GM11168 (cell line): ENCODE data around the gene ONECUT2.

ENCODE experiments used
- in situ Hi-C: fragments of 300-500 bp; cut with MboI; formaldehyde crosslinking; loops from one replicate; pipeline ENCODE4 v1.12.0; 2022; ENCODE audit warnings: low sequenced_read_pairs; ENCODE audit not compliant: unreplicated experiment

The ONECUT2 gene

GRCh38 chr18:57441071-57441794, 6.1 kb downstream of the ONECUT2 start:
- in situ Hi-C loops: loop anchor here (25.0 kb wide), 1 partner anchor 579 kb away; no protein-coding TSS in a partner anchor

- in situ Hi-C loops: loop anchor here (25.0 kb wide), 1 partner anchor 581 kb away; no protein-coding TSS in a partner anchor
Measured at GRCh38 chr18:57443247-57443646, 8.1 kb downstream of the ONECUT2 start.

- in situ Hi-C loops: loop anchor here (25.0 kb wide), 1 partner anchor 581 kb away; no protein-coding TSS in a partner anchor
Measured at GRCh38 chr18:57443702-57444101, 8.5 kb downstream of the ONECUT2 start.

DNA sequence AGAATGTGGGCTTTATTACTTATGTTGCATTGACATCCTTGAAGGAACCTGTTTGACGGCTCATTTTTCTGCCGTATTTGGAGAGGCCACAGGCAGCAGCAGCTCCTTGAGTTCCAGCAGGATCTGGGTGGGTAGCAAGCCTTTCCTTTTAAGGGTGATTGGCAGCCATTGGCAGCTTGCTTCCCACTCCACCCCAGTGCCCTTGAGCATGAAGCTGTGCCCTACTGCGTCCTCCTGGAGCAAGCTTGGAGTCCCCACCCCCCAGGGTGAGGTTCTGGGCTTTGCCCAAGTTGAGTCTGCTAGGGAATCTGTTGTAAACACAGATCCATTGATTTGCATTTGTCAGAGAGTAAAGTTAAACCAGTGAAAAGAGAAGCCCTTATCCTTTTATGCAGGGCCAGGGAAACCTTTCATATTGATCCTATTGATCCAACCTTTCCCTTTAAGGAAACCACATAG, 9.2 kb downstream of the ONECUT2 start:
- in situ Hi-C loops: loop anchor here (25.0 kb wide), 1 partner anchor 582 kb away; no protein-coding TSS in a partner anchor

DNA sequence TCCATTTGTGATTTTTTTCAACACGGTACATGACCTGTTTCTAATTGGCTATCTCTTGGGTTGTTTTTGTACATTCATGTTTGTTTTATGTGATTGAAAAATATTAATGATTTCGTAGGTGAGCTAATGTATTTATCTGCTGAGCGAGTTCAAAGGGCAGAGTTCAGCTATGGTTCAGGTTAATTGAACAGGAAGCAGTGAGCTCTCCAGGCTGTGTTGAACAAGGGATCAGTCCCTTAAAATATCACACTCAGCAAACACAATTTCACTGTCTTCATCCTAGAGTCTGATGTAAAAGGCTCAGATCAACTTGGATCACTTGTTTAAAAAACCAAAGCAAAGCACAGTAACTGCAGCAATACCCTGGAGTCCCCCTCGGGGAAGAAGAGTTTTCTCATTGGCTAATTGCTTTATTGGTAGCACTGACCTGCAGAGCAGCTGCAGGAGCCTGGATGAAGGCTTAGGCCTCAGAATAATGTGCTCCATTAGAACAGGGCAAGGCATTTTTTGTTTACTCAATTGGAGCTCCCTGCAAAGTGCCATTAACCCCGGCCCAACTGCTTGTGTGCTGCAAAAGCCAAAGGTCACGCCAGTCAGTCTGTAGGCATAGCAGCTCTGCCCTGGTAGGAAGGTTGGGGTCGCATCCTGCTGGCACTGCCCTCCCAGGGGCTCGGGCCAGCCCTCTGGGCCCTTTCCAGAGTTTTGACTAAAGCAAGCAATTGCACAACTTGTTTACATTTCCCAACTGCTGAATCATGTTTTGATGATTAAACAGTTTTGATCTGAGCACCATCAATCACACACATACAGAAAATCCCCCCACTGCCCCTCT, 10.5 kb downstream of the ONECUT2 start:
- in situ Hi-C loops: loop anchor here (25.0 kb wide), 1 partner anchor 583 kb away; no protein-coding TSS in a partner anchor

GRCh38 chr18:57446322-57446721, 11.1 kb downstream of the ONECUT2 start:
- in situ Hi-C loops: loop anchor here (25.0 kb wide), 1 partner anchor 584 kb away; no protein-coding TSS in a partner anchor

- in situ Hi-C loops: loop anchor here (25.0 kb wide), 1 partner anchor 585 kb away; no protein-coding TSS in a partner anchor
Measured at GRCh38 chr18:57447154-57447621, 12.0 kb downstream of the ONECUT2 start.

- in situ Hi-C loops: no loop called here
Measured at GRCh38 chr18:57455576-57456129, 20.5 kb downstream of the ONECUT2 start.

DNA sequence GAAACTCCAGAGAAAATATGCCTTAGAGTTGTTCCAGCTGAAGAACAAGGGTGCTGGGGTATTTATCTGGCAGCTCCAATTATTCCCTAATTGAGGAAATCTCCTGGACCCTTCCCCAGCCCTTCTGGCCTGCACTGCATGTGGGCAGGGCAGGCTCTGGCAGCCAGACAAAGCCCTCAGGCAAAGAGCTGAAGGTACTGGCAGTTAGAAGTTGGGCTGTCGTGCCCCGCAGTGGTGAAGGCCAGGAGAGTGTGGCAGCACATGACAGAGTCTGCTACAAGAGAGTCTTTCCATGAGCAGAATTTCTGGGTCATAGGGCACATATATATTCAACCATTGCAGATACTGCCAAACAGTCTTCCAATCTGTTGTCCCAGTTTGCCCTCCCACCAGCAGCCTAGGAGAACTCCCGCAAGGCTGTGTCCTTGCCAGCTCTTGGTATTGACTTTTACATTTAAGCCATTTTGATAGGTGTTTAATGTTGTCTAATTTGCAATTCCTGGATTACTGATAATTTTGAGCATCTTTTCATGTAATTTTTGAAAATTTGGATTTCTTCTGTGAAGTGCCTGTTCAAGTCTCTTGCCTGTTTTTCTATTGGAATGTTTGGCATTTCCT, 26.6 kb downstream of the ONECUT2 start:
- in situ Hi-C loops: no loop called here

DNA sequence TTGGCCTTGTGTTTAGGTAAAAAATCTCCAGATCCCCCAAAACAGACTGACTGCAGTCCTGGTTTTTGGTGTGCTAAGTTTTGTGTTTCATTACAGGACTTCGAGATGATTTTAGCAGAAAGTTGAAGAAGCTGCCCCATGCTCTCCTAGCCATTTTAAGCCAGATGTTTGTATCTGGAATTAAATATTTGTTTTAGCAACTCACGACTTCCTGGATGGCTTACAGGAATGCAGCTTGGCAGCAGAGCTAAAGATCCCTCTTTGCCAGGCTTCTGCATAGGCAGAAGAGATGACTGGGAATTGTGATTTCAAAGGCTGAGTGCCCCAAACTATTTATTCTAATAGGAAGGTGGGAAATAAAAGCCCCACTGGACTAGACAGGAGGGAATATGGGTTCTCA, 31.1 kb downstream of the ONECUT2 start:
- in situ Hi-C loops: no loop called here

DNA sequence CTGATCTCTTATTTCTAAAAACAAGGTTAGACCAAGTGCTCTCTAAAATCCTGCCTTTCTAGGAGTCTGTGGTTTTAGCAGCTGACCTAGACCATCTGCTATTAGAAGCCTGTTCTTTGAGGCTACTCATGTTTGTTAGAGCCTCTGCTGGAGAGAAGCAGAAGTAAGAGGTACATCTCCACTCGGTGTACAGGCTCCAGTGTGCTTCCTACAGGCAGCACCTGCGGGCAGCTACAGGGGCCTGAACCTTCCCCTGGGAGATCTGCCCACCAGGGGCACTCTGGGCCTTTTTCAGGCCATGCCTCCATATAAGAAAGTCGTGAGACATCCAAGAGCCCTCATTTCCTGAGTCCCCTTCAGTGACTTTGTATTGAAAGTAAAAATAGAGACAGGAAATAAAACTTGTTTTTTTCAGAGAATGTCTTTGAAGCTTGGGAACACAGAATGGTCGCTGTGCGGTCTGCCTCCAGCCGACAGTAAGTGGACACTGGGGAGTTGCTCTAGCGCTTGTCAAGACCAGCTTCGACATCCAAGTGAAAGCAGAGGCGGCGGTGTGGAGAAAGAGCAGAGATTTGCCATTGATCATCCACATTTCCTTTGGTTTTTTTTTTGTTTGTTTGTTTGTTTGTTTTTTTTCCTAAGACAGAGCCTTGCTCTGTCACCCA, 31.7 kb downstream of the ONECUT2 start:
- in situ Hi-C loops: no loop called here

- in situ Hi-C loops: no loop called here
Measured at GRCh38 chr18:57469884-57470283, 34.7 kb downstream of the ONECUT2 start.

- in situ Hi-C loops: no loop called here
Measured at GRCh38 chr18:57475408-57475807, 40.2 kb downstream of the ONECUT2 start.

GRCh38 chr18:57475903-57476302, 40.7 kb downstream of the ONECUT2 start:
- in situ Hi-C loops: no loop called here

- in situ Hi-C loops: no loop called here
Measured at GRCh38 chr18:57480733-57481132, 45.6 kb downstream of the ONECUT2 start.

DNA sequence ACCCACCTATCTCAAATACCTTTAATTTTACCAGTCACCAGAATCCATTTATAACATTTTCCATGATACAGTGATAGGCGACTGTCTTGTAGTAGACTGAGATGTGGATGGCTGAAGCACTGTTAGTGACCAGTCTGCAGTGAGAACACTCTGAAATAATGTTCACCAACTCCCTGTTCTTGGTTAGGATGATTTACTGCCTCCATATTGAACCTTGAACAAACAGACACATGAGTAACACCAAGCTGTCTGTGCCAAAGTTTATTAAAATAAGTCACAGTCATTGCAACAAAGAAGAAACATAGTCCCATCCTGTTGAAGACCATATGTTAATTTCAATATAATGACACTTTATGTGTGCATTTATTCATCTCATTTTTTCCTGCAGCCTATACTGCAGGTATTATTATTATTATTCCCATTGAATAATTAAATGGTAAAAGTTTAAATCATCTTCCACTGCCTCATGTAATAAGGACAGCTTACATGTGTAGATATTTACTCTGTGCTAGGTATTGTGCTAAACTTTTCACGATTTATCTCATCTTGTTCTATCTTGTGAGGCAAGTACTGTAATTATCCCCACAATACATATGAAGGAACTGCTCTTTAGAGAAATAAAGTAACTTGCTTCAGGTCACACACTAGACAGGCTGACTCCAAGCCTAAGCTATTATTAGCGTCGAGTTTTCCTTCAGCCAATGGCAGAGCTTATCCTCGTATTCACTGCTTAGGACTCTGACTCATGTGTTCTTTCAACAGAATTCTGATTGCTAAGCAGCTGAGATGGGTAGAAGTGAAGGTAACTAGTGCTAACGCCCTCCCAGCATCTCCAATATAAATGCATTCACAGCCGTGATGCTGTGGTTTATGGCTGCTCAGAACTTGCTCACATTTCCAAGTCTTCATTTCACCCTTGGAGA, 62.5 kb downstream of the ONECUT2 start:
- in situ Hi-C loops: no loop called here

DNA sequence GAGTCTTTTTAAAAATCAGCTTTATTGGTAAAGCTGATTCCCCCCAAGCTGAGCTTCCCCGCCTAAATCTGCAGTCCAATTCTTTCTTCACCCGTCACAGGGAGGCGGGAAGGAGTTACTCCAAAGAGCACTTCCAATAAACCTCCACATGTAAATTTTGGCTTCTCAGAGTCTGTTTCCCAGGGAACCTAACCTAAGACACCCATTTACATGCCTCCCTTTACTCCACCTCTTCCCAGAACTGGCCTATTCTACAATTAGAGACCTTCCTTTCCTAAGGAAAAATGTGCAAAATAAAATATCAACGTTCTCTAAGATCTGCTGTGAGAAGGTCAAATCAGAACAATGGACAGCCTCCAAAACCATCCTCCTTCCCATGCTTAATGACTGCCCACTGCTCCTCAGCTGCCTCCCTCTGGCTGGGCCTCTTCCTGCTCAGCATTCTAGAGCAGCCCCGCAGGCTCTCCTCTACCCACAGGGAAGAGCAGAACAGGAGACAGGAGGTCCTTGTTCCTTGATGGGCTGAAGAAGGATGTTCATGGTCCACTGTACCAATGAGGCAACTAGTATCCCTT, 63.6 kb downstream of the ONECUT2 start:
- in situ Hi-C loops: no loop called here

DNA sequence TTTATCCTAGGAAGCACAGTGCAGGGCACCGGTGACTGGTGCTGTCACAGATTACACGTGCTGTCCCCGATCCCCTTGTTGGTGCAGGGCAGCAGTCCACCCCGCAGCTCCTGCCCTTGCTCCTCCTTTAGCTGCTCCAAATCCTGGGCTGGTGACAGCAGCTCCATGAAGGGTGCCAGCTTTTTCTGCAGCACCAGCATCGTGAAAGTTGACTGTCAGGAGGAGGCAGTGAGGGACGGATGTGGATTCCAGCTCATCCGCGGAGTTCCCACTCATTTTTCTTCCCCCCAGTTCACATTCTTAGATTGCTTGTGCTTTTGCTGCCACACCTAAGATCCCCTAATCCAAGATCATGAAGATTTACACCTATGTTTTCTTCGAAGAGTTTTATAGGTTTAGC, 67.5 kb downstream of the ONECUT2 start:
- in situ Hi-C loops: no loop called here
